ENCODE data around the gene DEFB108B.
"Not testable (repeated sequence)": the region's sequence is repeated elsewhere in the genome, so short reads cannot be mapped to it uniquely, and the experiment has no call there.

The DEFB108B gene

GRCh38 chr11:71821539-71821938 is 11.5 kb upstream of the DEFB108B start:
- not testable (repeated sequence) for DNase-seq

GRCh38 chr11:71829247-71829646 is 3.8 kb upstream of the DEFB108B start:
- DNase-seq: not testable (repeated sequence)

- DNase-seq: not testable (repeated sequence)
Measured at GRCh38 chr11:71829686-71830085, 3.3 kb upstream of the DEFB108B start.

- DNase-seq: not testable (repeated sequence)
Measured at GRCh38 chr11:71842720-71843119, 9.7 kb downstream of the DEFB108B start.

- not testable (repeated sequence) for DNase-seq
Measured at GRCh38 chr11:71843355-71843754, 10.4 kb downstream of the DEFB108B start.

GRCh38 chr11:71843858-71844257 is 10.9 kb downstream of the DEFB108B start:
- DNase-seq: no peak

- not testable (repeated sequence) for DNase-seq
Measured at GRCh38 chr11:71853895-71854294, 20.9 kb downstream of the DEFB108B start.

GRCh38 chr11:71855880-71856279 is 22.9 kb downstream of the DEFB108B start:
- DNase-seq: not testable (repeated sequence)

- DNase-seq: not testable (repeated sequence)
Measured at GRCh38 chr11:71860835-71861234, 27.8 kb downstream of the DEFB108B start.

- DNase-seq: peak; percentile 59
Measured at GRCh38 chr11:71863978-71864627, 31.1 kb downstream of the DEFB108B start.

- not testable (repeated sequence) for DNase-seq
Measured at GRCh38 chr11:71867209-71867608, 34.2 kb downstream of the DEFB108B start.

- not testable (repeated sequence) for DNase-seq
Measured at GRCh38 chr11:71869931-71870330, 36.9 kb downstream of the DEFB108B start.

- not testable (repeated sequence) for DNase-seq
Measured at GRCh38 chr11:71870661-71871060, 37.7 kb downstream of the DEFB108B start.

- not testable (repeated sequence) for DNase-seq
Measured at GRCh38 chr11:71876262-71876661, 43.3 kb downstream of the DEFB108B start.

- DNase-seq: not testable (repeated sequence)
Measured at GRCh38 chr11:71878059-71878458, 45.1 kb downstream of the DEFB108B start, which contains the start of gene DEFB131B. TSS of gene DEFB131B (plus strand) at chr11:71878453. CDS start at chr11:71878453, 0 bp downstream.

- not testable (repeated sequence) for DNase-seq
Measured at GRCh38 chr11:71885806-71886205, 52.8 kb downstream of the DEFB108B start.

All from kidney glomerular epithelial cell (primary cell).